ENCODE measurements around the gene GLG1. TPM values are rescaled to one million over a fixed set of nuclear protein-coding genes. Genes with fewer than 3 reads are reported as not detected.

GLG1 gene
- total and polyA plus RNA-seq, 4 donors: 22.2 to 71.5 (median 47.9) TPM

- H3K27me3 ChIP-seq (ENCODE audit: control insufficient read depth in 4 of 4, insufficient read depth in 4 of 4, low read length in 3 of 4): no peaks in the 10 kb centered on the region
- TF ChIP-seq HNF4A (conservative IDR thresholded peaks at IDR 0.05) (no peak), REST (IDR thresholded peaks at IDR 0.05) (no peak), JUND (IDR thresholded peaks at IDR 0.05) (no peak), ZBTB33 (IDR thresholded peaks at IDR 0.05) (no peak), NR2F2 (IDR thresholded peaks at IDR 0.05) (no peak), ATF3 (IDR thresholded peaks at IDR 0.05) (no peak)
- H3K4me1 ChIP-seq (ENCODE audit: control insufficient read depth in 4 of 4, insufficient read depth in 4 of 4, low read length in 3 of 4): no peaks in the 10 kb centered on the region
- no peak overlapping the region for H3K4me3 ChIP-seq (ENCODE audit: low read depth in 1 of 3, low read length in 3 of 3)
- H3K27ac ChIP-seq (ENCODE audit: low read depth in 1 of 2, low read length in 2 of 2): no peak overlapping the region
- peaks cover 4 to 37% (median 23%) of the 10 kb centered on the region in 4 donors for H3K36me3 ChIP-seq (ENCODE audit: control insufficient read depth in 4 of 4, insufficient read depth in 3 of 4, low read depth in 1 of 4, low read length in 3 of 4)
- WGBS: 74% methylated on average over 12 of the region's 12 CpGs
- DNase-seq (ENCODE audit: low spot score): no peak
- no peak overlapping the region for H3K9ac ChIP-seq (ENCODE audit: low read depth in 1 of 2, low read length in 2 of 2)
- H3K9me3 ChIP-seq (ENCODE audit: control insufficient read depth in 4 of 4, low read length in 3 of 4): no peaks in the 10 kb centered on the region
Observed at GRCh38 chr16:74480150-74481029, 126.5 kb downstream of the GLG1 start.

GRCh38 chr16:74477226-74477625 is 129.7 kb downstream of the GLG1 start:
- H3K4me3 ChIP-seq (ENCODE audit: low read depth in 1 of 3, low read length in 3 of 3): no peak overlapping the region
- no peaks in the 10 kb centered on the region for H3K4me1 ChIP-seq (ENCODE audit: control insufficient read depth in 4 of 4, insufficient read depth in 4 of 4, low read length in 3 of 4)
- WGBS: 48% methylated on average over 4 of the region's 4 CpGs
- H3K9me3 ChIP-seq (ENCODE audit: control insufficient read depth in 4 of 4, low read length in 3 of 4): no peaks in the 10 kb centered on the region
- peaks cover 3 to 36% (median 32%) of the 10 kb centered on the region in 4 donors for H3K36me3 ChIP-seq (ENCODE audit: control insufficient read depth in 4 of 4, insufficient read depth in 3 of 4, low read depth in 1 of 4, low read length in 3 of 4)
- no peak for DNase-seq (ENCODE audit: low spot score)
- no peak overlapping the region for H3K27ac ChIP-seq (ENCODE audit: low read depth in 1 of 2, low read length in 2 of 2)
- H3K27me3 ChIP-seq (ENCODE audit: control insufficient read depth in 4 of 4, insufficient read depth in 4 of 4, low read length in 3 of 4): no peaks in the 10 kb centered on the region
- H3K9ac ChIP-seq (ENCODE audit: low read depth in 1 of 2, low read length in 2 of 2): no peak overlapping the region
- TF ChIP-seq REST (IDR thresholded peaks at IDR 0.05) (no peak), YY1 (IDR thresholded peaks at IDR 0.05) (no peak), ATF3 (IDR thresholded peaks at IDR 0.05) (no peak), HNF4A (conservative IDR thresholded peaks at IDR 0.05) (no peak), GABPA (IDR thresholded peaks at IDR 0.05 in 1 of 2, conservative IDR thresholded peaks at IDR 0.05 in 1 of 2) (no peak), EGR1 (IDR thresholded peaks at IDR 0.05; ENCODE audit: low read depth in 2 of 2) (no peak), NR2F2 (IDR thresholded peaks at IDR 0.05) (no peak)
